K562 (cell line): ENCODE data around the gene ACTRT3. TPM values are rescaled to one million over a fixed set of nuclear protein-coding genes. Genes with fewer than 3 reads are reported as not detected.

Experiments used
- BCL6 ChIP-seq: fragments of 250-450 bp; sonication (Bioruptor Pico); IDR thresholded peaks from 2 replicates; pipeline ENCODE4 v1.4.0; 2020
- CEBPB ChIP-seq: fragments of 450-650 bp; IDR thresholded peaks from 2 replicates; pipeline ENCODE4 v1.6.1; 2016; ENCODE audit warnings: missing genetic modification characterization, missing compliant biosample characterization
- FIP1L1 ChIP-seq: fragments of 200-400 bp; formaldehyde crosslinking; IDR thresholded peaks from 2 replicates; pipeline ENCODE4 v1.6.1; 2018; ENCODE audit warnings: mild to moderate bottlenecking, low read depth, low read length; ENCODE audit not compliant: poor library complexity, severe bottlenecking
- GABPA ChIP-seq: fragments of 200-800 bp; sonication (Bioruptor generic); conservative IDR thresholded peaks from 2 replicates; pipeline ENCODE4 v1.6.1; 2016; ENCODE audit warnings: low read depth, missing genetic modification characterization, missing compliant biosample characterization
- GATAD2B ChIP-seq: fragments of 450-650 bp; IDR thresholded peaks from 2 replicates; pipeline ENCODE4 v1.6.1; 2017; ENCODE audit warnings: mild to moderate bottlenecking, borderline replicate concordance
- GTF2A2 ChIP-seq: IDR thresholded peaks from 2 replicates; pipeline ENCODE4 v1.6.1; 2016; ENCODE audit warnings: mild to moderate bottlenecking, missing genetic modification characterization, missing compliant biosample characterization
- HDAC3 ChIP-seq: fragments of 450-650 bp; IDR thresholded peaks from 2 replicates; pipeline ENCODE4 v1.6.1; 2018; ENCODE audit warnings: borderline replicate concordance, mild to moderate bottlenecking, moderate library complexity; ENCODE audit not compliant: partially characterized antibody
- HEY1 ChIP-seq: fragments of 250-450 bp; sonication (Bioruptor Pico); IDR thresholded peaks from 2 replicates; pipeline ENCODE4 v1.5.0; 2020; ENCODE audit warnings: mild to moderate bottlenecking, moderate library complexity, borderline replicate concordance
- KDM5B ChIP-seq: fragments of 200-600 bp; sonication (generic); IDR thresholded peaks from 2 replicates; pipeline ENCODE4 v1.6.1; 2012; ENCODE audit warnings: low read depth, mild to moderate bottlenecking, moderate library complexity, low read length, control low read depth, inconsistent platforms; ENCODE audit not compliant: insufficient replicate concordance
- MNT ChIP-seq, 2 experiments: fragments of 450-650 bp; conservative IDR thresholded peaks; 2 replicates each; pipeline ENCODE4 v1.6.1; 2017; ENCODE audit warnings: mild to moderate bottlenecking in 2 of 2, moderate library complexity in 2 of 2
- MTA2 ChIP-seq: fragments of 450-650 bp; IDR thresholded peaks from 2 replicates; pipeline ENCODE4 v1.6.1; 2016; ENCODE audit warnings: low read depth
- POU5F1 ChIP-seq: fragments of 150-350 bp; IDR thresholded peaks from 2 replicates; pipeline ENCODE4 v1.6.1; 2014; ENCODE audit warnings: borderline replicate concordance, low read length, low read depth, mild to moderate bottlenecking; ENCODE audit not compliant: partially characterized antibody
- SIRT6 ChIP-seq: IDR thresholded peaks from one replicate; pipeline ENCODE4 v1.6.1; 2012; ENCODE audit warnings: low read depth, mild to moderate bottlenecking, control low read depth, inconsistent platforms, low read length, moderate library complexity
- SRSF1 ChIP-seq: fragments of 200-400 bp; formaldehyde crosslinking; IDR thresholded peaks from 2 replicates; pipeline ENCODE4 v1.6.1; 2017; ENCODE audit warnings: mild to moderate bottlenecking, low read depth, low read length, moderate library complexity
- ZBTB49 ChIP-seq: sonication (generic); formaldehyde crosslinking; IDR thresholded peaks from 2 replicates; pipeline ENCODE4 v1.8.0; 2022; ENCODE audit warnings: missing genetic modification reagents, mild to moderate bottlenecking, borderline replicate concordance
- ZNF12 ChIP-seq: sonication (generic); formaldehyde crosslinking; IDR thresholded peaks from 2 replicates; pipeline ENCODE4 v1.4.0; 2020; ENCODE audit warnings: mild to moderate bottlenecking, missing genetic modification reagents
- ZNF232 ChIP-seq: sonication (generic); formaldehyde crosslinking; IDR thresholded peaks from 2 replicates; pipeline ENCODE4 v1.8.0; 2022; ENCODE audit warnings: mild to moderate bottlenecking, missing genetic modification reagents
- ZNF280B ChIP-seq: fragments of 250-450 bp; sonication (Bioruptor Pico); IDR thresholded peaks from 2 replicates; pipeline ENCODE4 v1.5.1; 2021; ENCODE audit warnings: mild to moderate bottlenecking
- ZNF512 ChIP-seq: IDR thresholded peaks from 2 replicates; pipeline ENCODE4 v1.6.1; 2016; ENCODE audit warnings: missing genetic modification characterization, missing compliant biosample characterization
- ZSCAN32 ChIP-seq: fragments of 450-650 bp; formaldehyde crosslinking; IDR thresholded peaks from 2 replicates; pipeline ENCODE4 v1.4.0; 2020; ENCODE audit warnings: mild to moderate bottlenecking, moderate library complexity
- polyA plus RNA-seq, 8 experiments: library from polyadenylated mRNA; depleted of rRNA in 4 of 8; stranded (reverse) in 5 of 8; unstranded in 3 of 8; fragments of >200 nt; fragmentation: Nextera tagmentation in 2 of 8; fragmentation: Illumina TruSeq in 1 of 8; extraction: Ambion mirVana in 2 of 8; extraction: Trizol in 1 of 8; gene quantifications; 2 replicates each; pipeline versions ENCODE4 v1.2.1 to v1.2.3, GENCODE V29; 2011 to 2014; ENCODE audit warnings: inconsistent platforms in 1 of 8, missing spikeins in 1 of 8
- total RNA-seq, 7 experiments: library from RNA; depleted of rRNA in 6 of 7; stranded (reverse); fragments of >200 nt in 6 of 7; fragmentation: Illumina TruSeq in 2 of 7; extraction: Trizol in 2 of 7; gene quantifications; 2 replicates each; pipeline versions ENCODE4 v1.2.1 to v1.2.3, GENCODE V29; 2011 to 2021; ENCODE audit warnings: low replicate concordance in 1 of 7

Gene ACTRT3
- total and polyA plus RNA-seq, 9 of the 15 experiments (the other 6 are each of a cell fraction or from before 2014, with no cell fraction given), result 0.06 to 0.11 (median 0.07) TPM; not detected in 5

DNA sequence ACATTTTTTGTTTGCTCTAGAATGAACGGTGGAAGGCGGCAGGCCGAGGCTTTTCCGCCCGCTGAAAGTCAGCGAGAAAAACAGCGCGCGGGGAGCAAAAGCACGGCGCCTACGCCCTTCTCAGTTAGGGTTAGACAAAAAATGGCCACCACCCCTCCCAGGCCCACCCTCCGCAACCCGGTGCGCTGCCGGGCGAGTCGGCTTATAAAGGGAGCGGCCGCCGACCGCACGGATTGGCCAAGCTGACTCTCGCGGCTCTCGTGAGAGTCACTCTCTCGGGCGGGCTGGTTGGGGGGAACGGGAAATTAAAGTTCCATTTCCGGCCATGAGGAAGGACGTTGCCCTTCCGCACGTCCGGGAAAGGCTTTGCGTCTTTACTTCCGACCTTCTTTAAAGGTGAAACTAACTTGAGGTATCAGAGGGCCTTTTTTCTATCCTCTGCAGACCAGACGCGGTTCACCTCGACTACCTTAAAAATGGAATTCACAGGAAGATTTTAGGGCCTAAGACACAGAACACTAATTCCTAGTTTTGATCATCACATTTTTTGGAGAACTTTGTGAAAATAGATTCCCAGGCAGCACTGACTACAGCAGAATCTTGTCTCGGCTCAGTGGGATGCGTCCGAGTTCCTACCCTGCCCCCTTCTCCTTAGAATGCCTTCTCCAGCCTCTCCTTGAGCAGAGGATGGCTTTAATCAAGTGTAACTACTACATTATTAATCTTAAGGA is 4.3 kb downstream of the ACTRT3 start, which contains the start of gene TERC (continued):
- no peak for TF ChIP-seq ZNF512 (tag)
- no peak for TF ChIP-seq ZBTB49
- TF ChIP-seq ZSCAN32, result peak; percentile 47; the same call in 1 of the 2 replicates
- TF ChIP-seq MTA2, result no peak
- peak; percentile 66; the same call in 1 of the 2 replicates for TF ChIP-seq HEY1 (CRISPR knock-in tag)
- TF ChIP-seq FIP1L1, result peak; percentile 53
- no peak for TF ChIP-seq HDAC3
- TF ChIP-seq BCL6 (CRISPR knock-in tag), result no peak
- TF ChIP-seq CEBPB (tag), result no peak
- TF ChIP-seq POU5F1, result no peak
- TF ChIP-seq GATAD2B, result no peak
- no peak for TF ChIP-seq SIRT6
- TF ChIP-seq KDM5B, result peak; percentile 83
- TF ChIP-seq ZNF280B (CRISPR knock-in tag), result no peak
- no peak for TF ChIP-seq ZNF12 (CRISPR knock-in tag)
- 0 out of 2 replicates have a peak, but pooled peaks have one; percentile 26 for TF ChIP-seq SRSF1
- peak; percentile 87 for TF ChIP-seq GTF2A2 (tag)
- TF ChIP-seq GABPA, result peak; percentile 94
- TF ChIP-seq ZNF232 (CRISPR knock-in tag), result no peak
- TF ChIP-seq MNT (conservative IDR thresholded peaks at IDR 0.05), result peak in 1 of 2 experiments; percentile 68; a peak in 2 of 4 replicates
